IMR-90 (cell line): ENCODE results near the gene GFM1. TPM values are rescaled to one million over a fixed set of nuclear protein-coding genes. Genes with fewer than 3 reads are reported as not detected.

Experiments
- ATAC-seq: fragments of 200-7000 bp; cut with Tn5 transposase; 2 replicates; pipeline ENCODE4 v1.9.1; 2020; ENCODE audit warnings: low read depth, mild to moderate bottlenecking, moderate library complexity
- BruUV-seq: library from RNA; stranded (reverse); fragments of 400-500 nt; replicated peaks from 2 replicates; lab custom pipeline; 2021; lab: Mats Ljungman, UMichigan
- CTCF ChIA-PET: fragments of 300-600 bp; formaldehyde crosslinking; extraction: SDS; loops from one replicate; lab custom pipeline; 2021; ENCODE audit warnings: antibody characterized with exemption; lab: Yijun Ruan, JAX
- POLR2A ChIA-PET: fragments of 300-600 bp; sonication (Branson Sonifier 250); formaldehyde crosslinking; loops from one replicate; lab custom pipeline; 2022; ENCODE audit warnings: antibody characterized with exemption; ENCODE audit not compliant: unreplicated experiment; lab: Charles Lee
- DNase-seq: peaks from one replicate; pipeline ENCODE4 v3.0.0; 2013
- H2AFZ ChIP-seq: replicated peaks from 2 replicates; pipeline ENCODE3; 2013; ENCODE audit warnings: low read length, mild to moderate bottlenecking; ENCODE audit not compliant: poor library complexity
- H2AK5ac ChIP-seq: 2 replicates; pipeline ENCODE4 v1.6.1; 2013; ENCODE audit warnings: low read depth, low read length, inconsistent platforms
- H2AK9ac ChIP-seq: replicated peaks from 2 replicates; pipeline ENCODE3; 2013; ENCODE audit warnings: mild to moderate bottlenecking, low read depth, low read length, moderate library complexity; ENCODE audit not compliant: poor library complexity
- H2BK120ac ChIP-seq: 2 replicates; pipeline ENCODE4 v1.6.1; 2013; ENCODE audit warnings: low read depth, low read length, inconsistent platforms
- H2BK15ac ChIP-seq: 3 replicates; pipeline ENCODE4 v1.6.1; 2013; ENCODE audit warnings: low read depth, low read length, inconsistent platforms
- H2BK20ac ChIP-seq: 2 replicates; pipeline ENCODE4 v1.6.1; 2013; ENCODE audit warnings: low read depth, mild to moderate bottlenecking, inconsistent platforms, low read length, moderate library complexity
- H2BK5ac ChIP-seq: 2 replicates; pipeline ENCODE4 v1.6.1; 2013; ENCODE audit warnings: mild to moderate bottlenecking, low read depth, low read length, inconsistent platforms; ENCODE audit not compliant: poor library complexity, severe bottlenecking
- H3K14ac ChIP-seq: replicated peaks from 2 replicates; pipeline ENCODE4 v1.6.1; 2013; ENCODE audit warnings: low read depth, low read length, inconsistent platforms
- H3K18ac ChIP-seq: 2 replicates; pipeline ENCODE4 v1.6.1; 2013; ENCODE audit warnings: low read depth, low read length, control low read depth
- H3K23ac ChIP-seq: 2 replicates; pipeline ENCODE4 v1.6.1; 2013; ENCODE audit warnings: low read depth, low read length, inconsistent platforms
- H3K27ac ChIP-seq: 2 replicates; pipeline ENCODE4 v1.5.1; 2013; ENCODE audit warnings: mild to moderate bottlenecking, control low read depth, low read length; ENCODE audit not compliant: insufficient read depth
- H3K27me3 ChIP-seq: 2 replicates; pipeline ENCODE4 v1.6.1; 2013; ENCODE audit warnings: low read length; ENCODE audit not compliant: control insufficient read depth, insufficient read depth
- H3K36me3 ChIP-seq: 2 replicates; pipeline ENCODE4 v1.6.1; 2013; ENCODE audit warnings: low read length, mixed read lengths; ENCODE audit not compliant: control insufficient read depth, insufficient read depth
- H3K4ac ChIP-seq: 2 replicates; pipeline ENCODE4 v1.6.1; 2013; ENCODE audit warnings: low read depth, low read length, inconsistent platforms
- H3K4me1 ChIP-seq: 2 replicates; pipeline ENCODE4 v1.6.1; 2013; ENCODE audit warnings: low read length, mixed read lengths; ENCODE audit not compliant: control insufficient read depth, insufficient read depth
- H3K4me2 ChIP-seq: 2 replicates; pipeline ENCODE4 v1.6.1; 2013; ENCODE audit warnings: low read depth, mild to moderate bottlenecking, control low read depth, low read length, moderate library complexity
- H3K4me3 ChIP-seq: 2 replicates; pipeline ENCODE4 v1.5.1; 2013; ENCODE audit warnings: low read depth, mild to moderate bottlenecking, control low read depth, low read length, moderate library complexity; ENCODE audit not compliant: insufficient read depth
- H3K56ac ChIP-seq: 2 replicates; pipeline ENCODE4 v1.6.1; 2013; ENCODE audit warnings: low read length, inconsistent platforms; ENCODE audit not compliant: insufficient read depth; ENCODE audit errors: extremely low read depth
- H3K79me1 ChIP-seq, 2 experiments: 2 replicates each; pipeline ENCODE4 v1.6.1; 2013; ENCODE audit warnings: low read length in 2 of 2, inconsistent platforms in 1 of 2, low read depth in 1 of 2
- H3K9ac ChIP-seq: 2 replicates; pipeline ENCODE4 v1.6.1; 2013; ENCODE audit warnings: low read depth, low read length, control low read depth
- H3K9me1 ChIP-seq: 2 replicates; pipeline ENCODE4 v1.6.1; 2013; ENCODE audit warnings: low read length, inconsistent platforms; ENCODE audit not compliant: insufficient read depth
- H3K9me3 ChIP-seq: 2 replicates; pipeline ENCODE4 v1.6.1; 2013; ENCODE audit warnings: low read length; ENCODE audit not compliant: control insufficient read depth, insufficient read depth
- H4K20me1 ChIP-seq: 2 replicates; pipeline ENCODE4 v1.6.1; 2013; ENCODE audit warnings: low read length, inconsistent platforms; ENCODE audit not compliant: insufficient read depth
- H4K5ac ChIP-seq: 2 replicates; pipeline ENCODE4 v1.6.1; 2013; ENCODE audit warnings: mild to moderate bottlenecking, low read depth, low read length, control low read depth
- H4K8ac ChIP-seq, 2 experiments: 2 replicates each; pipeline ENCODE4 v1.6.1; 2013; ENCODE audit warnings: low read depth in 2 of 2, low read length in 2 of 2, control low read depth in 1 of 2, inconsistent platforms in 1 of 2
- H4K91ac ChIP-seq: 2 replicates; pipeline ENCODE4 v1.6.1; 2013; ENCODE audit warnings: low read depth, low read length, inconsistent platforms; ENCODE audit not compliant: insufficient read depth
- BHLHE40 ChIP-seq: fragments of 150-350 bp; IDR thresholded peaks from 2 replicates; pipeline ENCODE4 v1.6.1; 2016; ENCODE audit warnings: mild to moderate bottlenecking, low read depth, low read length
- CEBPB ChIP-seq: IDR thresholded peaks from 2 replicates; pipeline ENCODE4 v1.6.1; 2012; ENCODE audit warnings: low read depth, low read length, improper control_type of control experiment
- FOS ChIP-seq: fragments of 150-350 bp; IDR thresholded peaks from 2 replicates; pipeline ENCODE4 v1.6.1; 2016; ENCODE audit warnings: low read depth, low read length
- MAFK ChIP-seq: IDR thresholded peaks from 2 replicates; pipeline ENCODE4 v1.6.1; 2012; ENCODE audit warnings: low read depth, low read length, improper control_type of control experiment
- MAZ ChIP-seq: IDR thresholded peaks from 2 replicates; pipeline ENCODE4 v1.6.1; 2012; ENCODE audit warnings: low read depth, mild to moderate bottlenecking, low read length, improper control_type of control experiment, moderate library complexity, borderline replicate concordance
- MXI1 ChIP-seq: IDR thresholded peaks from 2 replicates; pipeline ENCODE4 v1.6.1; 2012; ENCODE audit warnings: low read depth, mild to moderate bottlenecking, low read length, moderate library complexity, borderline replicate concordance
- NFE2L2 ChIP-seq: fragments of 150-350 bp; IDR thresholded peaks from 2 replicates; pipeline ENCODE4 v1.6.1; 2016; ENCODE audit warnings: low read depth, mild to moderate bottlenecking, low read length
- POLR2A ChIP-seq: IDR thresholded peaks from 2 replicates; pipeline ENCODE4 v1.6.1; 2012; ENCODE audit warnings: mild to moderate bottlenecking, low read depth, low read length
- RAD21 ChIP-seq: IDR thresholded peaks from 2 replicates; pipeline ENCODE4 v1.6.1; 2012; ENCODE audit warnings: low read length, improper control_type of control experiment
- RCOR1 ChIP-seq: IDR thresholded peaks from 2 replicates; pipeline ENCODE4 v1.6.1; 2012; ENCODE audit warnings: mild to moderate bottlenecking, low read length, improper control_type of control experiment; ENCODE audit not compliant: insufficient replicate concordance
- SMC3 ChIP-seq: fragments of 150-350 bp; IDR thresholded peaks from 2 replicates; pipeline ENCODE4 v1.6.1; 2016; ENCODE audit warnings: low read depth, mild to moderate bottlenecking, antibody characterized with exemption, low read length, moderate library complexity
- WGBS, 2 experiments: methylation state at CpG; one replicate each; pipeline versions ENCODE4 v1.1.5 to v1.1.7; 2013; ENCODE audit warnings: missing lambda C conversion rate in 2 of 2; ENCODE audit not compliant: insufficient read length in 1 of 2; ENCODE audit errors: extremely low coverage in 2 of 2; 5-methylcytosine and 5-hydroxymethylcytosine counted together
- dilution Hi-C: fragments of 300-500 bp; cut with HindIII; formaldehyde crosslinking; loops from one replicate; pipeline ENCODE4 v1.14.3; 2018; ENCODE audit warnings: low sequenced_read_pairs; ENCODE audit not compliant: unreplicated experiment
- in situ Hi-C: fragments of 300-500 bp; cut with MboI; formaldehyde crosslinking; loops from 3 replicates; pipeline ENCODE4 v1.14.3; 2019; ENCODE audit warnings: low sequenced_read_pairs, inconsistent platforms, mixed read lengths
- intact Hi-C: fragments of 100-400 bp; cut with micrococcal nuclease; formaldehyde crosslinking; loops from 2 replicates; pipeline ENCODE4 v1.10.0; 2022
- polyA plus RNA-seq, 3 experiments: library from polyadenylated mRNA; depleted of rRNA; stranded (reverse); fragments of >200 nt; gene quantifications; 2 replicates each; pipeline ENCODE4 v1.2.3, GENCODE V29; 2012; ENCODE audit warnings: low replicate concordance in 1 of 3
- total RNA-seq: library from RNA; depleted of rRNA; stranded (reverse); fragments of >200 nt; gene quantifications from 2 replicates; pipeline ENCODE4 v1.2.3, GENCODE V29; 2012
- TF ChIP-seq, protein P1 (sequence below): conservative IDR thresholded peaks from 2 replicates; pipeline ENCODE4 v1.5.1; 2012; ENCODE audit warnings: mild to moderate bottlenecking, low read depth, low read length, improper control_type of control experiment
- TF ChIP-seq, protein P2 (sequence below): fragments of 150-350 bp; IDR thresholded peaks from 2 replicates; pipeline ENCODE4 v1.6.1; 2016; ENCODE audit warnings: low read depth, mild to moderate bottlenecking, low read length, moderate library complexity, borderline replicate concordance

The GFM1 gene
- total and polyA plus RNA-seq, 2 of the 4 experiments (the other 2 are of a cell fraction), result 12.4 to 36.0 TPM

GRCh38 chr3:158725348-158726011 is 81.2 kb downstream of the GFM1 start:
- Histone ChIP-seq H2BK20ac (peak overlapping the region; percentile 69), H3K79me1 (peaks cover 6 to 39% of the 10 kb centered on the region in 2 experiments; a peak in 3 of 4 replicates), H2BK15ac (no peak overlapping the region; the same call in 2 of the 3 replicates), H2AFZ (no peak overlapping the region), H3K36me3 (no peaks in the 10 kb centered on the region), H3K9ac (no peak overlapping the region), H3K4me3 (no peak overlapping the region), H3K9me1 (peaks cover 21% of the 10 kb centered on the region), H4K8ac (peak overlapping the region; percentile 1 to 64; a peak in 3 of 4 replicates), H3K9me3 (no peaks in the 10 kb centered on the region), H3K23ac (no peak overlapping the region), H4K91ac (peak overlapping the region; percentile 76), H3K14ac (0 out of 2 replicates have a peak overlapping the region, but pooled peaks have one; percentile 0), H3K27me3 (no peaks in the 10 kb centered on the region), H3K4me1 (peaks cover 34% of the 10 kb centered on the region), H3K4ac (peak overlapping the region; percentile 74), H2AK9ac (peak overlapping the region; percentile 65), H4K5ac (peak overlapping the region; percentile 23; the same call in 1 of the 2 replicates), H4K20me1 (peaks cover 7% of the 10 kb centered on the region), H2AK5ac (peak overlapping the region; percentile 54; the same call in 1 of the 2 replicates), H2BK5ac (peak overlapping the region; percentile 97), H3K56ac (peak overlapping the region; percentile 31; the same call in 1 of the 2 replicates), H3K27ac (peak overlapping the region; percentile 92), H2BK120ac (peak overlapping the region; percentile 84), H3K18ac (peak overlapping the region; percentile 91), H3K4me2 (peak overlapping the region; percentile 44)
- dilution Hi-C loops (no loop called here), in situ Hi-C loops (loop anchor here (5.0 kb wide), 1 partner anchor 67 kb away; no protein-coding TSS in a partner anchor), intact Hi-C loops (loop anchor here (2.0 to 5.0 kb wide), 2 partner anchors 67 to 537 kb away; no protein-coding TSS in a partner anchor)
- DNase-seq, result peak; percentile 100
- ChIA-PET POLR2A (no interaction called here), CTCF (interaction anchor here (0.8 to 4.7 kb wide), 4 partner anchors 46 to 68 kb away, joined by 3 to 51 read pairs (median 6); no protein-coding TSS in a partner anchor)
- peak; percentile 97 for TF ChIP-seq MXI1
- TF ChIP-seq SMC3, result no peak
- TF ChIP-seq BHLHE40, result peak; percentile 26
- TF ChIP-seq NFE2L2, result peak; percentile 60; the same call in 1 of the 2 replicates
- peak; percentile 29; the same call in 1 of the 2 replicates for TF ChIP-seq MAFK
- TF ChIP-seq FOS, result peak; percentile 94
- peak; percentile 24 for TF ChIP-seq RCOR1
- TF ChIP-seq, protein P1, sequence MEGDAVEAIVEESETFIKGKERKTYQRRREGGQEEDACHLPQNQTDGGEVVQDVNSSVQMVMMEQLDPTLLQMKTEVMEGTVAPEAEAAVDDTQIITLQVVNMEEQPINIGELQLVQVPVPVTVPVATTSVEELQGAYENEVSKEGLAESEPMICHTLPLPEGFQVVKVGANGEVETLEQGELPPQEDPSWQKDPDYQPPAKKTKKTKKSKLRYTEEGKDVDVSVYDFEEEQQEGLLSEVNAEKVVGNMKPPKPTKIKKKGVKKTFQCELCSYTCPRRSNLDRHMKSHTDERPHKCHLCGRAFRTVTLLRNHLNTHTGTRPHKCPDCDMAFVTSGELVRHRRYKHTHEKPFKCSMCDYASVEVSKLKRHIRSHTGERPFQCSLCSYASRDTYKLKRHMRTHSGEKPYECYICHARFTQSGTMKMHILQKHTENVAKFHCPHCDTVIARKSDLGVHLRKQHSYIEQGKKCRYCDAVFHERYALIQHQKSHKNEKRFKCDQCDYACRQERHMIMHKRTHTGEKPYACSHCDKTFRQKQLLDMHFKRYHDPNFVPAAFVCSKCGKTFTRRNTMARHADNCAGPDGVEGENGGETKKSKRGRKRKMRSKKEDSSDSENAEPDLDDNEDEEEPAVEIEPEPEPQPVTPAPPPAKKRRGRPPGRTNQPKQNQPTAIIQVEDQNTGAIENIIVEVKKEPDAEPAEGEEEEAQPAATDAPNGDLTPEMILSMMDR, result no peak
- no peak for TF ChIP-seq RAD21
- TF ChIP-seq, protein P2, sequence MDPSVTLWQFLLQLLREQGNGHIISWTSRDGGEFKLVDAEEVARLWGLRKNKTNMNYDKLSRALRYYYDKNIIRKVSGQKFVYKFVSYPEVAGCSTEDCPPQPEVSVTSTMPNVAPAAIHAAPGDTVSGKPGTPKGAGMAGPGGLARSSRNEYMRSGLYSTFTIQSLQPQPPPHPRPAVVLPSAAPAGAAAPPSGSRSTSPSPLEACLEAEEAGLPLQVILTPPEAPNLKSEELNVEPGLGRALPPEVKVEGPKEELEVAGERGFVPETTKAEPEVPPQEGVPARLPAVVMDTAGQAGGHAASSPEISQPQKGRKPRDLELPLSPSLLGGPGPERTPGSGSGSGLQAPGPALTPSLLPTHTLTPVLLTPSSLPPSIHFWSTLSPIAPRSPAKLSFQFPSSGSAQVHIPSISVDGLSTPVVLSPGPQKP, result no peak
- peak; percentile 30; the same call in 1 of the 2 replicates for TF ChIP-seq MAZ
- peak; percentile 75; the same call in 1 of the 2 replicates for TF ChIP-seq CEBPB
- TF ChIP-seq POLR2A, result no peak
- ATAC-seq, result peak; percentile 85
- no CpG with 5 or more reads among the region's 9 CpGs for WGBS, 2 experiments
- BruUV-seq, result no TSS peak
